GM21737 (cell line): ENCODE results near the gene MARS2.
"Not testable (repeated sequence)": the region's sequence is repeated elsewhere in the genome, so short reads cannot be mapped to it uniquely, and the experiment has no call there.

Experiments
- ATAC-seq: cut with Tn5 transposase; IDR thresholded peaks from one replicate; pipeline ENCODE4 v1.9.1; 2021; ENCODE audit warnings: mild to moderate bottlenecking, moderate library complexity; ENCODE audit not compliant: unreplicated experiment

The MARS2 gene

GRCh38 chr2:197705121-197705911, at the start of gene MARS2:
Gene MARS2 (plus strand): TSS chr2:197705369. CDS start chr2:197705406, 37 bp downstream.
- ATAC-seq = peak; percentile 81

GRCh38 chr2:197657562-197657961, 47.6 kb upstream of the MARS2 start:
- no peak for ATAC-seq

- ATAC-seq = no peak
These were observed 43.5 kb upstream of the MARS2 start for GRCh38 chr2:197661626-197662025.

- ATAC-seq = no peak
These were observed 38.9 kb upstream of the MARS2 start for GRCh38 chr2:197666277-197666676.

- no peak for ATAC-seq
These were observed 36.9 kb upstream of the MARS2 start for GRCh38 chr2:197668296-197668695.

GRCh38 chr2:197669077-197669476, 36.1 kb upstream of the MARS2 start:
- no peak for ATAC-seq

- ATAC-seq = no peak
These were observed 32.7 kb upstream of the MARS2 start for GRCh38 chr2:197672371-197672893.

GRCh38 chr2:197673106-197673505, 32.1 kb upstream of the MARS2 start:
- no peak for ATAC-seq

GRCh38 chr2:197673606-197674005, 31.6 kb upstream of the MARS2 start:
- ATAC-seq = no peak

- no peak for ATAC-seq
These were observed 31.1 kb upstream of the MARS2 start for GRCh38 chr2:197674060-197674459.

- ATAC-seq = no peak
These were observed 30.6 kb upstream of the MARS2 start for GRCh38 chr2:197674591-197674990.

- ATAC-seq = no peak
These were observed 29.9 kb upstream of the MARS2 start, which contains the start of gene RFTN2 for GRCh38 chr2:197675246-197675645. Gene RFTN2 (minus strand): TSS chr2:197675587. CDS start chr2:197675458, 129 bp downstream.

- no peak for ATAC-seq
These were observed 29.4 kb upstream of the MARS2 start for GRCh38 chr2:197675711-197676188.

GRCh38 chr2:197677056-197677455, 28.1 kb upstream of the MARS2 start:
- no peak for ATAC-seq

- ATAC-seq = no peak
These were observed 27.7 kb upstream of the MARS2 start for GRCh38 chr2:197677483-197677882.

- not testable (repeated sequence) for ATAC-seq
These were observed 10.0 kb upstream of the MARS2 start for GRCh38 chr2:197695206-197695605.

GRCh38 chr2:197695971-197696370, 9.2 kb upstream of the MARS2 start:
- ATAC-seq = not testable (repeated sequence)

- not testable (repeated sequence) for ATAC-seq
These were observed 8.6 kb upstream of the MARS2 start for GRCh38 chr2:197696571-197696970.

GRCh38 chr2:197699724-197700123, 5.4 kb upstream of the MARS2 start:
- ATAC-seq = not testable (repeated sequence)

GRCh38 chr2:197700960-197701359, 4.2 kb upstream of the MARS2 start:
- ATAC-seq = no peak

- peak; percentile 36 for ATAC-seq
These were observed 592 bp upstream of the MARS2 start for GRCh38 chr2:197704434-197705120.
